ENCODE results near the gene OMP. TPM values are rescaled to one million over a fixed set of nuclear protein-coding genes. Genes with fewer than 3 reads are reported as not detected.

Gene OMP
- total and polyA plus RNA-seq, 2 donors (not counting 3 experiments of a cell fraction or from before 2014, with no cell fraction given), result 0.80 TPM; not detected in 1

DNA sequence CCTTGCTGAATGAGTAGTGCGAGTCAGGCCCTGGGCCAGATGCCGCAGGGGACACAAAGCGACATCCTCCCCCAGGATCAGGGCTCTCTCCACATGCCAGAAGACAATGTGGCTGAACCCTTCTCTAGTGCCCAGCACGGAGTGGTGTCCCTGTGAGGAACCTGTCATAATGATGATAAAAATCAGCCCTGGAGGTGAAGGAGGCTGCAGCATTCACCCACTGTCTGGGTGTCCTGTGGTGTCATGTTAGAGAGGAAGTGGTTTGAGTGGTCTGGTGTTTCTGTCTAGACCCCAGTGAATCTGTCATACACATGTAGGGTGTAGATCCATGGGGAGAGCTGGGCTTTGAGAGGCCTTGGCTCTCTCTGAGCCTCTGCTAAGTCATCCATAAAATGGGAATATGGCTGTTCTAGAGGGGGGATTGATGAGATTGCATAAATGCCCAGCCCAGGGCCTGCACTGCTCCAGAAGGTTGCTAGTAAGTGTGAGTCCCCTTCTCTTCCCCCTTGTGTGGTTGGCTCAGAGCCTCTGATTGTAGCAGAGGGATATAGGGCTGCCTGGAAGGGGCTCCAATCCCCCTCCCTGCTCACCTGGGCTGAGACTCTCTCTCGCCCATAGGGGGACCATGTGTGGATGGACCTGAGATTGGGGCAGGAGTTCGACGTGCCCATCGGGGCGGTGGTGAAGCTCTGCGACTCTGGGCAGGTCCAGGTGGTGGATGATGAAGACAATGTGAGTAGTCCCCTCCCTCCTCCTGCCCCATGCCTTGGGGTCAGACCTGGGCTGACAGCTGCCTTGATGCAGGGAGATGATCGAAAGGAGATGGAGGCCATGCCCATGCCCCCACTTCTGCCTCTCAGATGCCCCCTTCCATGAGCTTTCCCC lies 39.7 kb downstream of the OMP start:
- no peak for FAIRE-seq
- CTCF ChIA-PET, result interaction anchor here (0.8 to 3.6 kb wide), 3 partner anchors 8 to 51 kb away, joined by 3 to 28 read pairs (median 3); partner anchors contain the start of gene MYO7A

More for the DNA sequence above, 39.7 kb downstream of the OMP start:
- H3K27me3 ChIP-seq (ENCODE audit: control insufficient read depth in 2 of 2, insufficient read depth in 2 of 2, low read length in 2 of 2), result no peaks in the 10 kb centered on the region
- intact Hi-C loops (cut with micrococcal nuclease), result no loop called here
- no peaks in the 10 kb centered on the region for H3K9me1 ChIP-seq (replicated peaks; ENCODE audit: control insufficient read depth, extremely low read depth, insufficient read depth, low read length)
- H3K4me3 ChIP-seq (replicated peaks in 1 of 3; ENCODE audit: insufficient read depth in 1 of 3, low read depth in 1 of 3, low read length in 3 of 3), result no peak overlapping the region
- TF ChIP-seq JUN (IDR thresholded peaks at IDR 0.05; ENCODE audit: borderline replicate concordance, insufficient read depth, insufficient read length, low read depth), result no peak
- TF ChIP-seq GATA2 (IDR thresholded peaks at IDR 0.05; ENCODE audit: insufficient read depth, insufficient read length, low read depth, low read length), result no peak
- no peak for TF ChIP-seq POLR2A (IDR thresholded peaks at IDR 0.05; ENCODE audit: low read depth, low read length)
- TF ChIP-seq, protein P1, sequence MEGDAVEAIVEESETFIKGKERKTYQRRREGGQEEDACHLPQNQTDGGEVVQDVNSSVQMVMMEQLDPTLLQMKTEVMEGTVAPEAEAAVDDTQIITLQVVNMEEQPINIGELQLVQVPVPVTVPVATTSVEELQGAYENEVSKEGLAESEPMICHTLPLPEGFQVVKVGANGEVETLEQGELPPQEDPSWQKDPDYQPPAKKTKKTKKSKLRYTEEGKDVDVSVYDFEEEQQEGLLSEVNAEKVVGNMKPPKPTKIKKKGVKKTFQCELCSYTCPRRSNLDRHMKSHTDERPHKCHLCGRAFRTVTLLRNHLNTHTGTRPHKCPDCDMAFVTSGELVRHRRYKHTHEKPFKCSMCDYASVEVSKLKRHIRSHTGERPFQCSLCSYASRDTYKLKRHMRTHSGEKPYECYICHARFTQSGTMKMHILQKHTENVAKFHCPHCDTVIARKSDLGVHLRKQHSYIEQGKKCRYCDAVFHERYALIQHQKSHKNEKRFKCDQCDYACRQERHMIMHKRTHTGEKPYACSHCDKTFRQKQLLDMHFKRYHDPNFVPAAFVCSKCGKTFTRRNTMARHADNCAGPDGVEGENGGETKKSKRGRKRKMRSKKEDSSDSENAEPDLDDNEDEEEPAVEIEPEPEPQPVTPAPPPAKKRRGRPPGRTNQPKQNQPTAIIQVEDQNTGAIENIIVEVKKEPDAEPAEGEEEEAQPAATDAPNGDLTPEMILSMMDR (IDR thresholded peaks at IDR 0.05; ENCODE audit: extremely low read depth in 1 of 2, insufficient read depth in 1 of 2, low read depth in 1 of 2, low read length in 2 of 2), result no peak
- TF ChIP-seq FOS (IDR thresholded peaks at IDR 0.05; ENCODE audit: borderline replicate concordance, insufficient read depth, low read length), result no peak
- no peak for TF ChIP-seq POLR2AphosphoS5 (IDR thresholded peaks at IDR 0.05; ENCODE audit: insufficient read depth, low read depth, low read length)
- TF ChIP-seq, protein P2, sequence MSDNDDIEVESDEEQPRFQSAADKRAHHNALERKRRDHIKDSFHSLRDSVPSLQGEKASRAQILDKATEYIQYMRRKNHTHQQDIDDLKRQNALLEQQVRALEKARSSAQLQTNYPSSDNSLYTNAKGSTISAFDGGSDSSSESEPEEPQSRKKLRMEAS (IDR thresholded peaks at IDR 0.05; ENCODE audit: insufficient read depth, insufficient read length), result no peak
- no peak for TF ChIP-seq MYC (IDR thresholded peaks at IDR 0.05; ENCODE audit: low read depth, low read length)
- TF ChIP-seq EZH2 (IDR thresholded peaks at IDR 0.05; ENCODE audit: borderline replicate concordance, low read depth, low read length, severe bottlenecking), result no peak
- no peaks in the 10 kb centered on the region for H3K79me2 ChIP-seq (ENCODE audit: control insufficient read depth, insufficient read depth, low read length)
- H3K4me2 ChIP-seq (ENCODE audit: insufficient read depth, low read length), result no peak overlapping the region
- H4K20me1 ChIP-seq (replicated peaks; ENCODE audit: control insufficient read depth, extremely low read depth, insufficient read depth, low read length), result no peaks in the 10 kb centered on the region
- H2AFZ ChIP-seq (ENCODE audit: low read depth, low read length), result no peak overlapping the region
- H3K4me1 ChIP-seq (ENCODE audit: control insufficient read depth, extremely low read depth, insufficient read depth, low read length), result peaks cover 8% of the 10 kb centered on the region
- H3K9ac ChIP-seq (replicated peaks; ENCODE audit: extremely low read depth, insufficient read depth, low read length), result no peak overlapping the region
- POLR2A ChIA-PET, result no interaction called here
- H3K27ac ChIP-seq (ENCODE audit: insufficient read depth, low read depth, low read length), result no peak overlapping the region
- DNase-seq (ENCODE audit: low read depth, low spot score), result no peak
- H3K9me3 ChIP-seq (replicated peaks; ENCODE audit: control insufficient read depth, insufficient read depth, low read length), result no peaks in the 10 kb centered on the region
- BruUV-seq (replicated peaks), result no TSS peak
- dilution Hi-C loops (cut with MboI; ENCODE audit: extremely low pct_ligation_motif_present, low sequenced_read_pairs), result no loop called here
- H3K36me3 ChIP-seq (ENCODE audit: control insufficient read depth in 2 of 2, extremely low read depth in 1 of 2, insufficient read depth in 2 of 2, low read length in 2 of 2), result no peaks in the 10 kb centered on the region

Measured in endothelial cell of umbilical vein (primary cell).